HAP-1 (cell line): ENCODE measurements around the gene ATG13.
"Not testable (repeated sequence)": the region's sequence is repeated elsewhere in the genome, so short reads cannot be mapped to it uniquely, and the experiment has no call there.

Experiments
- DNase-seq, 2 experiments: peaks; one replicate each; pipeline ENCODE4 v3.0.0-alpha.2; 2016 to 2020; ENCODE audit warnings: low spot score in 2 of 2
- H3K27me3 ChIP-seq: fragments of 250-450 bp; sonication (Bioruptor Pico); 2 replicates; pipeline ENCODE4 v1.5.1; 2020; ENCODE audit warnings: low read depth, mild to moderate bottlenecking, moderate library complexity
- H3K36me3 ChIP-seq: fragments of 250-450 bp; sonication (Bioruptor Pico); replicated peaks from 2 replicates; pipeline ENCODE4 v1.5.1; 2020; ENCODE audit warnings: mild to moderate bottlenecking
- H3K4me1 ChIP-seq: fragments of 250-450 bp; sonication (Bioruptor Pico); 2 replicates; pipeline ENCODE4 v1.5.1; 2020; ENCODE audit warnings: mild to moderate bottlenecking
- H3K4me3 ChIP-seq: fragments of 250-450 bp; sonication (Bioruptor Pico); 2 replicates; pipeline ENCODE4 v1.5.1; 2020; ENCODE audit warnings: mild to moderate bottlenecking, moderate library complexity
- H3K9me3 ChIP-seq: fragments of 250-450 bp; sonication (Bioruptor Pico); 2 replicates; pipeline ENCODE4 v1.5.1; 2020; ENCODE audit warnings: mild to moderate bottlenecking, moderate library complexity
- in situ Hi-C: fragments of 300-500 bp; cut with MboI; formaldehyde crosslinking; loops from 3 replicates; pipeline ENCODE4 v1.14.3; 2020; ENCODE audit warnings: low sequenced_read_pairs, inconsistent platforms, mixed read lengths

Gene ATG13

GRCh38 chr11:46667043-46667481, 49.7 kb downstream of the ATG13 start:
- H3K4me3 ChIP-seq: no peak overlapping the region
- peaks cover 61% of the 10 kb centered on the region for H3K36me3 ChIP-seq
- no peaks in the 10 kb centered on the region for H3K27me3 ChIP-seq
- no peaks in the 10 kb centered on the region; the same call in 1 of the 2 replicates for H3K9me3 ChIP-seq
- in situ Hi-C loops: no loop called here
- DNase-seq: no peak
- H3K4me1 ChIP-seq: no peaks in the 10 kb centered on the region

DNA sequence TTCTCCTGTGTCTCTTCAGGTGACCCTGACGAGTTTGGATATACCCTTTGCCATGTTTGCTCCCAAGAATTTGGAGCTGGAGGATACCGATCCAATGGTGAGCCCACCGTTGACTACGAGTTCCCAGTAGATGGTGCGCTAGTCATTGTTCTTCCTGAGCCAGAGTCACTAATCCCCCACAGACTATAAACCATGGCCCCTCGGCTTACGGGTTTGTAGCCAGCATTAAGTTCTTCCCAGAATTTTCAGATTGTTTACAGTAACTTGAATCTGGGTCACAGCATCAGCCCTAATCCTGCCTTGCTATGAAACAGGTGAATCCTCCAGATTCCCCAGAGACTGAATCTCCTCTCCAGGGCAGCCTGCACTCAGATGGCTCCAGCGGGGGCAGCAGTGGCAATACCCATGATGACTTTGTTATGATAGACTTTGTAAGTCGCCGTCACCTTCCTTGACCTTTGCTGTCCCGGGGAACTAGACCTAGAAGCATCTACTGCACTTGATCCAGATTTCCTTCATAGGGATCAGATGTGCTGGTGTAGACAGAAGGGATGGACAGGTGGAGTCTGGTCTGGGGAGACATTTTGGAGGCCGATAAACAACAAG, 51.2 kb downstream of the ATG13 start:
- H3K4me3 ChIP-seq: no peak overlapping the region
- in situ Hi-C loops: no loop called here
- H3K9me3 ChIP-seq: no peaks in the 10 kb centered on the region
- H3K27me3 ChIP-seq: no peaks in the 10 kb centered on the region
- H3K36me3 ChIP-seq: peaks cover 63% of the 10 kb centered on the region
- no peak for DNase-seq
- no peaks in the 10 kb centered on the region for H3K4me1 ChIP-seq

DNA sequence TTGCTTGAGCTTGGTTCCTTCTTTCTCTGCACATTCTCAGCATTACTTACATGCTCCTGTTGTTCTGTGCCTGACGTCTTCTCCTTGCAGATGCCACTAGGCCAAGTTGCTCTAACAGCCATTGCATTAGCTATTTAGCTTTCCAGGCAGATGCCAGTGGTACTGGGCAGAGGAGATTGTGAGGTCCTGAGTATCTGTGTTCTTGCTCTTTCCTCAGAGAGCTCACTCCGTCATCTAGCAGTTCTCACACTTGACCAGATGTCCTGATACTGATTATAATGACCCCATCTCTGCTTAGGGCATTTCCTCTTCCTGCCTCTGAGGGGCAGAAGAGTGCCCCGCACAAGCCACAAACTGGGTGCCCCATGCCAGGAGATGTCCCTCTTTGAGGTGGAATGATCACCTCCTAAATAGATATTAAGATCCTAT, 52.4 kb downstream of the ATG13 start:
- no peaks in the 10 kb centered on the region for H3K9me3 ChIP-seq
- no peak for DNase-seq
- H3K27me3 ChIP-seq: no peaks in the 10 kb centered on the region
- peaks cover 55% of the 10 kb centered on the region for H3K36me3 ChIP-seq
- in situ Hi-C loops: no loop called here
- H3K4me3 ChIP-seq: no peak overlapping the region
- H3K4me1 ChIP-seq: no peaks in the 10 kb centered on the region

- DNase-seq, H3K4me3 ChIP-seq, H3K4me1 ChIP-seq, H3K27me3 ChIP-seq, H3K9me3 ChIP-seq, in situ Hi-C loops: not testable (repeated sequence)
- peaks cover 50% of the 10 kb centered on the region for H3K36me3 ChIP-seq
These were observed 53.2 kb downstream of the ATG13 start for GRCh38 chr11:46670521-46670920.

DNA sequence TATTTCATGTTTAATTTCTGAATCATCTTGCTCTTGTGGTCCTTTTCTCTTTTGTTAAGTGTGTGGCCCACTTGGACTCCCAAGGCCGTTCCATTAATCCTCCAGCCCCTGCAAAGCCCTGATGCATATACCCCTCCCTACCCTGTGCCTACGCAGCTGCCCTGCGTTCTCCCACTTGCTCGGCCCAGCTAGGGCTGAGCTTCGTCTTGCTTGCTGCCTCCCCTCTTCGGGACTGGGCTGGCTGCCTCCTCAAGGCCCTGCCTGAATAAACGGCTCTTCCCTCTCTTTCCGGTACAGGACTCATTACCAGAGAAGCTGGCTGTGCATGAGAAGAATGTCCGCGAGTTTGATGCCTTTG, 54.6 kb downstream of the ATG13 start:
- peaks cover 40% of the 10 kb centered on the region for H3K36me3 ChIP-seq
- no peaks in the 10 kb centered on the region for H3K4me1 ChIP-seq

GRCh38 chr11:46672381-46672839, 55.1 kb downstream of the ATG13 start:
- Histone ChIP-seq H3K27me3 (no peaks in the 10 kb centered on the region), H3K9me3 (no peaks in the 10 kb centered on the region), H3K4me1 (no peaks in the 10 kb centered on the region), H3K36me3 (peaks cover 40% of the 10 kb centered on the region), H3K4me3 (no peak overlapping the region)
- in situ Hi-C loops: no loop called here
- no peak for DNase-seq

More for the DNA sequence above, 54.6 kb downstream of the ATG13 start:
- no peaks in the 10 kb centered on the region for H3K27me3 ChIP-seq
- in situ Hi-C loops: no loop called here
- no peaks in the 10 kb centered on the region for H3K9me3 ChIP-seq
- no peak overlapping the region for H3K4me3 ChIP-seq
- no peak for DNase-seq

- no peaks in the 10 kb centered on the region for H3K27me3 ChIP-seq
- in situ Hi-C loops: no loop called here
- no peaks in the 10 kb centered on the region for H3K4me1 ChIP-seq
- no peak for DNase-seq
- no peak overlapping the region for H3K4me3 ChIP-seq
- peaks cover 33% of the 10 kb centered on the region for H3K36me3 ChIP-seq
- no peaks in the 10 kb centered on the region for H3K9me3 ChIP-seq
These were observed 56.5 kb downstream of the ATG13 start for GRCh38 chr11:46673713-46674462.

DNA sequence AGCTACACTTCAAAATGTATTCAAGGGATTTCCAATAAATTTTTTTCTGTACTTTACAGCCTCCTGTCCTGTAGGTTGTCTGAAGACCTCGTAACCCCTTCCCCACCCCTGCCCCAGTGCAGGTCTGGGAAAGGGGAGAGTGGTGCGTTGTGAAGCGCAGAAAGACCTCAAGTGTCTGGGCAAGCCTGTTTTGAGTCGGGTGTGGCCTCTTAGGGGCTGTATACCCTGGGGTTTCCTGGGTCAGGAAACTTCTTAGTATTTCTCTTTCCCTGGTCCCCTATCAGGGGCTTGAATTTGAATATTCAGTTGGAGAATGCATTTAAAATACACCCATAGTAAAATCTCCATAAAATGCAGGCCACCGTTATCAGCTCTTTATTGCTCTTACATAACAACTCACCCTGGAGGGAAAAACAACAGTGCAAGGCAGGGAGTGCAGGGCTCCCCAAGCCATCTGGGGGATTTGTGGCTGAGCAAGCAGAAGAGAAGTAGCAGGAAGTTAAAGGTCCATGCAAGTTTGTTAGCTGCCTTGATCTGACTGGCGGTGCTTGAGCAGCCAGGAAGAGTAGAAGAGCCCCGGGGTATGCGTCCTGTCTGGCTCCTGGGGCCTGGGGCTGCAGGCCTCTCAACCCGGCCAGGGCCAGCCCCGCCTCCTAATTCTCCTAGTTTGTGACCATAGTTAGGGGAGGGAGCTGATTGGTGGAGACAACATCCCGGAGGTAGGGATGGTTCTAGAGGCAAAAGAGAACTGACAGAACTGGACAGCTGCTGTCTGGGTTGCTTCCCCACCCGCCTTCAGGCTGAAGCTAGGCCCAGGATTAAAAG, 57.3 kb downstream of the ATG13 start:
- H3K36me3 ChIP-seq: peaks cover 28% of the 10 kb centered on the region
- no peaks in the 10 kb centered on the region for H3K9me3 ChIP-seq
- no peaks in the 10 kb centered on the region for H3K27me3 ChIP-seq
- H3K4me3 ChIP-seq: no peak overlapping the region
- no peaks in the 10 kb centered on the region for H3K4me1 ChIP-seq
- in situ Hi-C loops: no loop called here
- peak in 1 of 2 experiments; percentile 54 for DNase-seq

GRCh38 chr11:46675288-46675851, 58.0 kb downstream of the ATG13 start:
- peaks cover 30% of the 10 kb centered on the region for H3K36me3 ChIP-seq
- DNase-seq: no peak
- in situ Hi-C loops: no loop called here

GRCh38 chr11:46675949-46676348, 58.6 kb downstream of the ATG13 start:
- Histone ChIP-seq H3K27me3 (no peaks in the 10 kb centered on the region), H3K9me3 (no peaks in the 10 kb centered on the region), H3K4me3 (no peak overlapping the region), H3K4me1 (no peaks in the 10 kb centered on the region), H3K36me3 (peaks cover 30% of the 10 kb centered on the region)
- in situ Hi-C loops: no loop called here
- DNase-seq: no peak

More at GRCh38 chr11:46675288-46675851, 58.0 kb downstream of the ATG13 start:
- Histone ChIP-seq H3K4me1 (no peaks in the 10 kb centered on the region), H3K9me3 (no peaks in the 10 kb centered on the region), H3K4me3 (no peak overlapping the region), H3K27me3 (no peaks in the 10 kb centered on the region)

DNA sequence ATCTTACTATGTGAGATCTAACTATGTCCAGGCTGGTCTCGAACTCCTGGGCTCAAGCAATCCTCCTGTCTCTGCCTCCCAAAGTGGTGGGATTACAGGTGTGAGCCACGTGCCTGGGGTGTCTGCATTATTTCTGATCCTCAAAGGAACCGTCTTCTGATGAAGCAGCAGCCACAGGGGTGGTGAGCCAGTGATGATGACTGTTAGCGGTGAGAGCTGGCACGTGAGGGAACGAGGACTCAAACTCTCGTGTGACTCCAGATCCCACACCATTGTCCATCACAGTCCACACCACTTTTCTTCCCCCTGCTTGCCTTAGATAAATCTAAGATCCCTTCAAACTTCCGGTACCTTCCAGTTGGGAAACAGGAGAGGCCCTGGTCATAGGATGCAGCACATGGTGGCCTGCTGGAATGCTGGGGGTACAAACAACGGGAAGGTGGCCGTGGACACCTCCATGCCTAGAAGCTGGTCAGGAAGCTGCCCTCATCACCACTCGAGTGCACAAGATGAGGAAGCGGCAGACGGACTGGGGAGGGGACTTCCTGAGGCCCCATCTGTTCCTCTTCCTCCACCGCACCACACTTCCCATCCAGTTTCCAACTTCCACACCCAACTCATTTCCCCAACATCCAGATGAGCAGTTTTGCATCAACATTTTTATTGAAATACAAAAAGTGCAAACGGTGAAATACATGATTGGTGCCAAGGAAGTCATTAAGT, 59.2 kb downstream of the ATG13 start:
- no peak for DNase-seq
- no peak overlapping the region for H3K4me3 ChIP-seq
- H3K27me3 ChIP-seq: no peaks in the 10 kb centered on the region
- in situ Hi-C loops: no loop called here
- peaks cover 30% of the 10 kb centered on the region for H3K36me3 ChIP-seq
- H3K9me3 ChIP-seq: no peaks in the 10 kb centered on the region
- H3K4me1 ChIP-seq: no peaks in the 10 kb centered on the region

DNA sequence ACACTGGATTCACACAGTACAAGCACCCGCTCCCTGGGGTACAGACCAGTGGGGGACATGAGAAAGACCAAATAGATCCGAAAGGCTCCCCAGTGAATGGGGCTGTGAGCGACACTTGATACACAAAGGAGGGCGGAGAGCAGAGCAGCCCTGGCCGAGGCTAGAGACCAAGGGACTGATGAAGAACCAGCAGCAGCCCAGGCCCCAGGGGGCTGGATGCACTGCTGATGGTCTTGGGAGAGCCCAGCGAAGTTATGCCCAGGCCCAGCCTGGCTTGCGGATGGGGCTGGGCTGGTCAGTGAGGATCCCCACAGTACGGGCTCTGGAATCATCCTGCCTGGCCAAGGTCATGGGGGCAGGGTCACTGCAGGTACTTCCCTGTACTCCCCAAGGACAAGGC, 59.8 kb downstream of the ATG13 start:
- Histone ChIP-seq H3K9me3 (no peaks in the 10 kb centered on the region), H3K27me3 (no peaks in the 10 kb centered on the region), H3K4me1 (no peaks in the 10 kb centered on the region), H3K36me3 (peaks cover 30% of the 10 kb centered on the region), H3K4me3 (no peak overlapping the region)
- DNase-seq: no peak
- in situ Hi-C loops: no loop called here
